ENCODE data around the gene ARHGAP33.
A peak's percentile ranks its signal among the peaks of the same experiment; 100 is the strongest.

Gene ARHGAP33, protein sequence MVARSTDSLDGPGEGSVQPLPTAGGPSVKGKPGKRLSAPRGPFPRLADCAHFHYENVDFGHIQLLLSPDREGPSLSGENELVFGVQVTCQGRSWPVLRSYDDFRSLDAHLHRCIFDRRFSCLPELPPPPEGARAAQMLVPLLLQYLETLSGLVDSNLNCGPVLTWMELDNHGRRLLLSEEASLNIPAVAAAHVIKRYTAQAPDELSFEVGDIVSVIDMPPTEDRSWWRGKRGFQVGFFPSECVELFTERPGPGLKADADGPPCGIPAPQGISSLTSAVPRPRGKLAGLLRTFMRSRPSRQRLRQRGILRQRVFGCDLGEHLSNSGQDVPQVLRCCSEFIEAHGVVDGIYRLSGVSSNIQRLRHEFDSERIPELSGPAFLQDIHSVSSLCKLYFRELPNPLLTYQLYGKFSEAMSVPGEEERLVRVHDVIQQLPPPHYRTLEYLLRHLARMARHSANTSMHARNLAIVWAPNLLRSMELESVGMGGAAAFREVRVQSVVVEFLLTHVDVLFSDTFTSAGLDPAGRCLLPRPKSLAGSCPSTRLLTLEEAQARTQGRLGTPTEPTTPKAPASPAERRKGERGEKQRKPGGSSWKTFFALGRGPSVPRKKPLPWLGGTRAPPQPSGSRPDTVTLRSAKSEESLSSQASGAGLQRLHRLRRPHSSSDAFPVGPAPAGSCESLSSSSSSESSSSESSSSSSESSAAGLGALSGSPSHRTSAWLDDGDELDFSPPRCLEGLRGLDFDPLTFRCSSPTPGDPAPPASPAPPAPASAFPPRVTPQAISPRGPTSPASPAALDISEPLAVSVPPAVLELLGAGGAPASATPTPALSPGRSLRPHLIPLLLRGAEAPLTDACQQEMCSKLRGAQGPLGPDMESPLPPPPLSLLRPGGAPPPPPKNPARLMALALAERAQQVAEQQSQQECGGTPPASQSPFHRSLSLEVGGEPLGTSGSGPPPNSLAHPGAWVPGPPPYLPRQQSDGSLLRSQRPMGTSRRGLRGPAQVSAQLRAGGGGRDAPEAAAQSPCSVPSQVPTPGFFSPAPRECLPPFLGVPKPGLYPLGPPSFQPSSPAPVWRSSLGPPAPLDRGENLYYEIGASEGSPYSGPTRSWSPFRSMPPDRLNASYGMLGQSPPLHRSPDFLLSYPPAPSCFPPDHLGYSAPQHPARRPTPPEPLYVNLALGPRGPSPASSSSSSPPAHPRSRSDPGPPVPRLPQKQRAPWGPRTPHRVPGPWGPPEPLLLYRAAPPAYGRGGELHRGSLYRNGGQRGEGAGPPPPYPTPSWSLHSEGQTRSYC

DNA sequence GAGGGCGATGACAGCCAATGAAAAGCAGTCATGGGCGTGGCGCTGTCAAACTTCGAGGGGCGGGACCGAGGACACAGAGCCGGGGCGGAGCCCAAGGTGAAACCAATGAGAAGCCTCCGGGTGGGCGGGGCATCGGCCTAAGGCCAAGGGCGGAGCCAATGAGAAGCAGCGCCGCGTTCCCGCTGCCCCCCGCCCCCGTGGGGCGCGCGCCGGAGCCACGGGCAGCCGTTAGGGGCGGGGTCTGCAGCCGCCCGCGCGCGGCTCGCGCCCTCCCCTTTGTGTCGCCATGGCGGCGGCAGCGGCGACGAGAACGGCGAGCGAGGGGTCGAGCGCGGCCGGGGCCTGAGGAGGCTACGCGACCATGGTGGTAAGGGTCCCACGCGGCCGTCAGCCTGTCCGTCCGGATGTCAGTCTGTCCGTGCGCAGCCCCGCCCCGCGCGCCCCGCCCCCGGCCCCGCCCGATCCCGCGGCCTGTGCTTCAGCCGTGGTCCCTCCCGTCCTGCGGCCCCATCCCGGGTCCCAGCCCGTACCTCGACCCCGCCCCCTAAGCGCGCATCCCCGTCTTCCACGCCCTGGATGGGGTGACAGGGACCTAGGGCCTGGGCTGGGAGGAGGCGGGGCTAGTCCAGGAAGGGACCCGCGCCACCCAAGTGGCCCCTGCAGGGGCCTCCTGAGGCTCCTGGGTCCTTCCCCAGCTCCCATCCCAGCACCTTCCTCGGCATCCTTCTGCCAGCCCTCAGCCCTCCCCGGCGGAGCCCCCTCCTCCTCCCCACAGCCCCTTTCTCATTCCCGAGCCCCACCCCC, at the start of gene ARHGAP33:
ARHGAP33 (plus strand) TSS at position 267 of the 804 bp plus-strand sequence; CDS start at position 362, 95 bp downstream.
- peak; percentile 92 for DNase-seq (ENCODE audit: low read depth in 2 of 2)

DNA sequence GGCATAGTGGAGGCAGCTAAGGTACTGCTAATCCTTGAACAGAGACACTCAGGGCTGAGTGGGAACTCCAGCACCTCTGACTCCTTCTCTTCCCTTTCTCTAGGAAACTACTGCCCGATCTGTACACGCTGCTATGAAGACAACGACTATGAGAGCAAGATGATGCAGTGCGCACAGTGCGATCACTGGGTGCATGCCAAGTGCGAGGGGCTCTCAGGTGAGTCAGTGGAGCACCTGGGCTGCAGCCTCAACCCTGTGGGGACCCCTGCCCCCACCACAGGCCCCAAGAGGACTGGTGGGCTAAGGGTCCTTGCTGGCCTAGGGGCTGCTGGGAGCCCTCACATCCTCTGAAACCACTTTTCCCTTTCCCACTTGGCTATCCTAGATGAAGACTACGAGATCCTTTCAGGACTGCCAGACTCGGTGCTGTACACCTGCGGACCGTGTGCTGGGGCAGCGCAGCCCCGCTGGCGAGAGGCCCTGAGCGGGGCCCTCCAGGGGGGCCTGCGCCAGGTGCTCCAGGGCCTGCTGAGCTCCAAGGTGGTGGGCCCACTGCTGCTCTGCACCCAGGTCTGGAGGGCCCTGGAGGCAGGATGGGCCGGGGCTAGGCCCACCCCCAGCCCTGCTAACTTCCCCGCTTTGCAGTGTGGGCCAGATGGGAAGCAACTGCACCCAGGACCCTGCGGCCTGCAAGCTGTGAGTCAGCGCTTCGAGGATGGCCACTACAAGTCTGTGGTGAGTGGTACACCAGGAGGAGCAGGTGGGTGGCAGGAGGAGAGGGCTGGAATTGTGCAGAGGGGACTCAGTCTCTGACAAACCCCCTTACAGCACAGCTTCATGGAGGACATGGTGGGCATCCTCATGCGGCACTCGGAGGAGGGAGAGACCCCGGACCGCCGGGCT, 48.1 kb upstream of the ARHGAP33 start:
- DNase-seq (ENCODE audit: low read depth in 2 of 2): no peak

DNA sequence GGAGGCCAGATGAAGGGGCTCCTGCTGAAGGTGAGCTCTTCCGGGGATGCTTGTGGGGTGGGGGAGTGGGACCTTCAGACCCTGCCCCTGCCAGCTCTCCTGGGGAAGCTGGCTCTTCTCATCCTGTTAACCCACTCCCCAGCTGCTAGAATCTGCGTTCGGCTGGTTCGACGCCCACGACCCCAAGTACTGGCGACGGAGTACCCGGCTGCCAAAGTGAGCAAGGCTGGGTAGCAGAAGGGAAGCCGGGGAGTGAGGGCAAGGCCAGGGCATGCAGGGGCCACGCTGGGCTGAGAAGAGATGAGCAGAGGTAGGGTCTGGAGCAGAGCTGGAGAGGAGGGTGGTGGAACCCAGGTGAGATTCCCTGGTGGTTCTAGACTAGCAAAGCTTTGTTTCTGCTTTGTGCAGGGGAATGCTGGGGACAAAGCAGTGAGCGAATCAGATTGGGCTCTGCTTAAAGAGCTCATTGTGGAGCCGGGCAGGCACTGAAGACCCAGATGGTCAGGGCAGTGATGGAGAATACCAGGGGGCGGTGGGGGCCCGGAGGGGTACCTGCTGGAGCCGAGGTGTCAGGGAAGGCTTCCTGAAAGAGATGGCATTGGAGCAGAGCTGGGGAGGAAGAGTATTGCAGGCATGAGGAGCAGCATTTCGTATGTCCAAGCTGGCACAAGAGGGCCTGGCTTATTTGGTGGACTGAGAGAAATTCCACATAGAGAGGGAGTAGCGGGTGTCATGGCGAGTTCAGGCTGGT, 47.2 kb upstream of the ARHGAP33 start:
- DNase-seq (ENCODE audit: low read depth in 2 of 2): no peak

DNA sequence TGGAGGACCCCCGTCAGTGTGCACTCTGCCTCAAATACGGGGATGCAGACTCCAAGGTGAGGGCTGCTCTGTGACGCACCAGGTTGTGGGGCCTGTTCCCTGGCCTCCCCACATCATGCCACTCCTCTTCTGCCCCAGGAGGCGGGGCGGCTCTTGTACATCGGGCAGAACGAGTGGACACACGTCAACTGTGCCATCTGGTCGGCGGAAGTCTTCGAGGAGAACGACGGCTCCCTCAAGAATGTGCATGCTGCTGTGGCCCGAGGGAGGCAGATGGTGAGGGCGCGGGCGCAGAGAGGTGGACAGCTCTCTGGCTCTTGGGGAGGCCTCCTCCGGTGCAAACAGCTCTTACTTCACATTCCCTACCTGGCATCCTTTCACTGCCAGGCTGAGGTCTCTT, 46.3 kb upstream of the ARHGAP33 start:
- no peak for DNase-seq (ENCODE audit: low read depth in 2 of 2)

DNA sequence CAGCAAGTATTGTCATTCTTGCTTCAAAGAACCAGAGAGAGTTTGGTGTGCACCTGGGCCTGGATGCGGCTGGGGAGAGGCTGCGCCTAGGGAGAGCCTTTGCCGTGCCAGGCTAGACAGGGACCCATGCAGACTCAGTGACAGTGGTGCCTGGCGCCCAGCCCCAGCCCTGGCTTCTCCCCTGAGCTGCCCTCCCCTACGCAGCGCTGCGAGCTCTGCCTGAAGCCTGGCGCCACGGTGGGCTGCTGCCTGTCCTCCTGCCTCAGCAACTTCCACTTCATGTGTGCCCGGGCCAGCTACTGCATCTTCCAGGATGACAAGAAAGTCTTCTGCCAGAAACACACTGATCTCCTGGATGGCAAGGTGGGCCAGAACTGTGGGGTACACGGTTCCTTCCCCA, 45.6 kb upstream of the ARHGAP33 start:
- DNase-seq (ENCODE audit: low read depth in 2 of 2): no peak

DNA sequence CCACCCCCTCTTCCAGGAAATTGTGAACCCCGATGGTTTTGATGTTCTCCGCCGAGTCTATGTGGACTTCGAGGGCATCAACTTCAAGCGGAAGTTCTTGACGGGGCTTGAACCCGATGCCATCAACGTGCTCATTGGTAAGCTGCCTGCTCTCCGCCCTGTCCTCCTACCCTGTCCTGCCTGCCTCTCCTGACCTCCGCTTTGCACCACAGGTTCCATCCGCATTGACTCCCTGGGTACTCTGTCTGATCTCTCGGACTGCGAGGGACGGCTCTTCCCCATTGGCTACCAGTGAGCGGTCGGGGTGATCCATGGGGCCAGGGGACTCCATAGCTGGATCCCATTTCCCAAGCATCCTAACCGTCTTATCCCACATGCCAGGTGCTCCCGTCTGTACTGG, 45.0 kb upstream of the ARHGAP33 start:
- DNase-seq (ENCODE audit: low read depth in 2 of 2): no peak

DNA sequence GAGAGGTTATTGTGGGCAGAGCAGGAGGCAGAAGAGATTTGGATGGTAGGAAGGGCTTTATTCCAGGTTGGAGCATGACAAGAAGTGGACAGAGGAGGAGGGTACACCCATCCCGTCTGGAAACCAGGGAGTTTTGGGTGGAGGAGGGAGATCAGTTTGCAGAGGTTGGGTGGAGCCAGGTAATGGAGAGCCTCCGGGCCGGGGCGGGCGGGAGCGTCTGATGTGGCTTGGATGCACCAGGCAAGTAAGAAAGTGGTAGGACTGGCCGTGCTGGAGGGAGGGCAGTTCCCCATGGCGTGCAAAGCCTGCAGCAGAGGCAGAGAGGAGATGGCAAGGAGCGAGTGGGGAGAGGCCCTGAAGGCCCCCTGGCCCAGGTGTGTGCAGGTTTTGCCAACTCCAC, 44.0 kb upstream of the ARHGAP33 start:
- DNase-seq (ENCODE audit: low read depth in 2 of 2): no peak

DNA sequence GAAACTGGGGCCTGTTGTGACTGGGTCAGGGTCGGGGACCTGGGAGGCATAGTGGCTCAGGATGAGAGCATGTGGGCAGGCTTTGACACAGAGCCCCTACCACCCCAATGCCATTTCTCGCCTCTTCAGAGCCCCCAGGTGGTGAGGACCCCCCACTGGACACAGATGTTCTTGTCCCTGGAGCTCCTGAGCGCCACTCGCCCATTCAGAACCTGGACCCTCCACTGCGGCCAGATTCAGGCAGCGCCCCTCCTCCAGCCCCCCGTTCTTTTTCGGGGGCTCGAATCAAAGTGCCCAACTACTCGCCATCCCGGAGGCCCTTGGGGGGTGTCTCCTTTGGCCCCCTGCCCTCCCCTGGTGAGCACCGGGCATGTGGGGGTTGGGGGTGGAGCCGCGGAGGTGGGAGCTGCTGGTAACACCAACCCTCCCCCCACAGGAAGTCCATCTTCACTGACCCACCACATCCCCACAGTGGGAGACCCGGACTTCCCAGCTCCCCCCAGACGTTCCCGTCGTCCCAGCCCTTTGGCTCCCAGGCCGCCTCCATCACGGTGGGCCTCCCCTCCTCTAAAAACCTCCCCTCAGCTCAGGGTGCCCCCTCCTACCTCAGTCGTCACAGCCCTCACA, 43.5 kb upstream of the ARHGAP33 start:
- no peak for DNase-seq (ENCODE audit: low read depth in 2 of 2)

DNA sequence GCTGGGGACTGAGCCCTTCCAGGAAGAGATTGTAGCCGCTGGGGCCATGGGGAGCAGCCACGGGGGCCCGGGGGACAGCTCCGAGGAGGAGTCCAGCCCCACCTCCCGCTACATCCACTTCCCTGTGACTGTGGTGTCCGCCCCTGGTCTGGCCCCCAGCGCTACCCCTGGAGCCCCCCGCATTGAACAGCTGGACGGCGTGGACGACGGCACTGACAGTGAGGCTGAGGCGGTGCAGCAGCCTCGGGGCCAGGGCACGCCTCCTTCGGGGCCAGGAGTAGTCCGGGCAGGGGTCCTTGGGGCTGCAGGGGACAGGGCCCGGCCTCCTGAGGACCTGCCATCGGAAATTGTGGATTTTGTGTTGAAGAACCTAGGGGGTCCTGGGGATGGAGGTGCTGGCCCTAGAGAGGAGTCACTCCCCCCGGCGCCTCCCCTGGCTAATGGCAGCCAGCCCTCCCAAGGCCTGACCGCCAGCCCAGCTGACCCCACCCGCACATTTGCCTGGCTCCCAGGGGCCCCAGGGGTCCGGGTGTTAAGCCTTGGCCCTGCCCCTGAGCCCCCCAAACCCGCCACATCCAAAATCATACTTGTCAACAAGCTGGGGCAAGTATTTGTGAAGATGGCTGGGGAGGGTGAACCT, 42.7 kb upstream of the ARHGAP33 start:
- DNase-seq (ENCODE audit: low read depth in 2 of 2): no peak

DNA sequence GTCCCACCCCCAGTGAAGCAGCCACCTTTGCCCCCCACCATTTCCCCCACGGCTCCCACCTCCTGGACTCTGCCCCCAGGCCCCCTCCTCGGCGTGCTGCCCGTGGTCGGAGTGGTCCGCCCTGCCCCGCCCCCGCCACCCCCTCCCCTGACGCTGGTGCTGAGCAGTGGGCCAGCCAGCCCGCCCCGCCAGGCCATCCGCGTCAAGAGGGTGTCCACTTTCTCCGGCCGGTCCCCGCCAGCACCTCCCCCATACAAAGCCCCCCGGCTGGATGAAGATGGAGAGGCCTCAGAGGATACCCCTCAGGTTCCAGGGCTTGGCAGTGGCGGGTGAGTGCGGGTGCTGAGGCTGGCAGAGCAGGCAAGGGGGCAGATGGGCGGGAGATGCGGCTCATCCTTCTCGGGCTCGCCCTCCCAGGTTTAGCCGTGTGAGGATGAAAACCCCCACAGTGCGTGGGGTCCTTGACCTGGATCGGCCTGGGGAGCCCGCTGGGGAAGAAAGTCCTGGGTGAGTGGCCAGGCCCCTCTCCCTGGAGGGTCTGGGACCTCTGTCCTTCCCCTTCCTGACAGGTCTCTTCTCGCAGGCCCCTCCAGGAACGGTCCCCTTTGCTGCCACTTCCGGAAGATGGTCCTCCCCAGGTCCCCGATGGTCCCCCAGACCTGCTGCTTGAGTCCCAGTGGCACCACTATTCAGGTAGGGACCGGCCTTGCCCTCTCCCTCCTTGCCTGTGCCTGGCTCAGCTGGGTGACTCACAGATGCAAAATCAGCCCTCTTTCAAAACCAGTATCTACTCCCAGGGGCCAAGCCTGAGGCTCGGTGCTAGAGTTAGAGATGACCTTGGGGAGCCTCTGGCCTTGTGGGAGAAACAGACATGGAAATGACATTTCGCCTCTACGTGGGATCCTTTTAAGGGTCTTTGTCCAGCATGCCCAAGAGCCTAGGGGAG, 41.9 kb upstream of the ARHGAP33 start:
- no peak for DNase-seq (ENCODE audit: low read depth in 2 of 2)

DNA sequence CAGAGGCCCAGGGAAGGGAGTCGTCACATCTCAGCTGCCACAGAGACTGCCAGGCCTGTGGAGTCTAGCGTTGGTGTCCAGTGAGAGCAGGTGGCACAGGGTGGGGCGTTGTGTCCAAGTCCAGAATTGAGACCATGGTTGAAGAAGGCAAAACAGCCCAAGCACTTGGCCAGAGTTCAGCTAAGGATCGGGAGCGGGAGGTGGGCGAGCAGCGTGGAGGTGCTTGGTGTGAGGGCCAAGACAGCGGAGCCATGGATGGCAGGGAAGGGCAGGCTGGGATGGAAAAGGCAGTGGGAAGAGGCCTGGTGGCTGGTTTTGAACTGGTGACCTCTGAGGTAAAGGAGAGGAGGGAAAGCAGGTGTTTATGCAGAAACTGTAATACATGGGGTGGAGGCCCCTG, 41.1 kb upstream of the ARHGAP33 start:
- no peak for DNase-seq (ENCODE audit: low read depth in 2 of 2)

DNA sequence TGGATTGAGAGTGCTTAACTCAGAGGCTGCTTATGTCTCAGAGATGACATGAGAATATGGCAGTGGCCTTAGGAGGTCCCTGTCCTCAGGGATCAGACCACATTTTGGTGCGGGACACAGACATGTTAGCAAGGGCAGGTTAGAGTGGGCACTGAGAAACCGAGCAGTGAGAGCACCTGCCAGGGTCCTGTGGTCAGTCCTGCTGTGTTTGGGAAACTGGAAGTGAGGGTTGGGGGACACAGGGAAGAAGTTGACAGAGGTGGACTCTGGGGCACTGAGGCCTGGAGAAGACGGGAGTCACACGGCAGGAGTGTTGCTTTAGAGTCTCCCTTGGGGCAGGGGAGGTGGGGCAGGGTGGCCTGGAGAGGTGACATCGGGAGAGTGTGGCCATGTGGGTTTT, 40.5 kb upstream of the ARHGAP33 start:
- DNase-seq (ENCODE audit: low read depth in 2 of 2): no peak

DNA sequence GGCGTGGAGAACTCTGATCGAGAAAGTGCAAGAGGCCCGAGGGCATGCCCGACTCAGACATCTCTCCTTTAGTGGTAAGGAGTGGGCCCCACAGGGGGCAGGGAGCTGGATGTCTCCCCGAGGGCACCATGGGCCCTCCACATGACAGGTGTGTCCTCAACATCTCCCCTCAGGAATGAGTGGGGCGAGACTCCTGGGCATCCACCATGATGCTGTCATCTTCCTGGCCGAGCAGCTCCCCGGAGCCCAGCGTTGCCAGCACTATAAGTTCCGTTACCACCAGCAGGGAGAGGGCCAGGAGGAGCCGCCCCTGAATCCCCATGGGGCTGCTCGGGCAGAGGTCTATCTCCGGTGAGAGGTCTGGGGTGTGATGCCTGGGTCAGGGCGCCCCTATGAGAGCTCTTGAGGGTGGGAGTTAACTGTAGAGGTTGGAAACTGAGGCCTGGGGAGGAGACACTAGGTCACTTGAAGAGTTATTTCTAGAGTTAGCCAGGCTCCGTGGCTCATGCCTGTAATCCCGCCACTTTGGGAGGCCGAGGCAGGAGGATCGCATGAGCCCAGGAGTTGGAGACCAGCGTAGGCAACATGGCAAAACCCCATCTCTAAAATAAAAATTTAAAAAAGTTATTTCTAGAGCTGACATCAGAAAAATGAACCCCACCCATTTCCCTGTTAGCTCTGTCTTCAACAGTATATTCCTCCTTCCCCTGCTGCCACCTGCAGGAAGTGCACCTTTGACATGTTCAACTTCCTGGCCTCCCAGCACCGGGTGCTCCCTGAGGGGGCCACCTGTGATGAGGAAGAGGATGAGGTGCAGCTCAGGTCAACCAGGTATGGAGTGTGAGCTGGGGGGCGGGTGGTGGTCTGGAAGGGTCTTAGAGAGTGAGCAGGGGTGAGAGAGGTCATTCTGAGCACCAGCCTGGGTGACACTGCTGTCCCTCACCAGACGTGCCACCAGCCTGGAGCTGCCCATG, 38.2 kb upstream of the ARHGAP33 start:
- DNase-seq (ENCODE audit: low read depth in 2 of 2): no peak

DNA sequence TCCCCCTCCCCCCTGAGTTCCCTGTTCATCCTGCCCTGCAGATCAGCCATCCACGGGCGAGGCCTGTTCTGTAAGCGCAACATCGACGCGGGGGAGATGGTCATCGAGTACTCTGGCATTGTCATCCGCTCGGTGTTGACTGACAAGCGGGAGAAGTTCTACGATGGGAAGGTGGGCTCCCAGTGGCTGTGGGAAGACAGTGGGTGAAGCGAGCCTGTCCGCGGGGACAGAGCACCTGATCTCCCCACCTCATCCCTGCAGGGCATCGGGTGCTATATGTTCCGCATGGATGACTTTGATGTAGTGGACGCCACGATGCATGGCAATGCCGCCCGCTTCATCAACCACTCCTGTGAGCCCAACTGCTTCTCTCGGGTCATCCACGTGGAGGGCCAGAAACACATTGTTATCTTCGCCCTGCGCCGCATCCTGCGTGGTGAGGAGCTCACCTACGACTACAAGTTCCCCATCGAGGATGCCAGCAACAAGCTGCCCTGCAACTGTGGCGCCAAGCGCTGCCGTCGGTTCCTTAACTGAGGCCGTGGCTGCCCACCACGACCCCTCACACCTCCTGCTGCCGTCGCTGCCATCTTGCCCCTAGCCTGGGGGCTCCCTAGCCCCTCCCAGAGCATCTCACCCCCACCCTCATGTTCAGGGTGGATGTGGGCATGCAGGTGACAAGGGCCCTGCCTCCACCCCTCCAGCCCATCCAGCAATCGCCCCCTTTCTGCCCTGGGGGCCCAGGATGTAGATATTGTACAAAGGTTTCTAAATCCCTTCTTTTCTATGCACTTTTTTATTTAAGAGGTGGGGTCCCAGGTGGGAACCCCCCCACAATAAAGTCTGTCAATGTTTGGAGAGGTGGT, 37.1 kb upstream of the ARHGAP33 start:
- no peak for DNase-seq (ENCODE audit: low read depth in 2 of 2)

DNA sequence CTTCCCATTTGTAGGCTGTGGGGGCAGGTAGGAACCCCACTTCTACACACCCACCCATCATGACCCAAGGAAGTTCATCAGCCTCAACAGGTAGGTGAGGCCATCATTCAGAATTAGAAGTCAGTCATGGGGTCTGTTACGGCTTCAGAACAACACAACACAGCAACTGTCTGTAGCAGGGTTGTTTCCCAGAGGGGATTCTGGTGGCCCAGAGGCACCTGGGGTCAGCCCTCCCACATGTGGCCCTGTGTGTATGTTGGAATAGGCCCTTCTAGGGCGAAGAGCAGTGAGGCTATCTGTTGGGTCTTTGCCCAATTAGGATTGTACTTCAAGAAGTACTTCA, 36.5 kb upstream of the ARHGAP33 start:
- DNase-seq (ENCODE audit: low read depth in 2 of 2): no peak

All from fibroblast of skin of left quadriceps (primary cell).